MM.1S (cell line): Measurements from ENCODE around the gene MAGEL2.
"Not testable (repeated sequence)": the region's sequence is repeated elsewhere in the genome, so short reads cannot be mapped to it uniquely, and the experiment has no call there.

Source experiments
- CTCF ChIP-seq: fragments of 300-600 bp; sonication (generic); IDR thresholded peaks from 2 replicates; pipeline ENCODE4 v1.5.1; 2016; ENCODE audit warnings: antibody characterized with exemption, low read length, mixed read lengths
- EZH2 ChIP-seq: fragments of 300-600 bp; sonication (generic); optimal IDR thresholded peaks from 2 replicates; pipeline ENCODE3; 2017; ENCODE audit warnings: low read depth, mild to moderate bottlenecking, antibody characterized with exemption, low read length, mixed read lengths

GRCh38 chr15:23597278-23597677, 50.4 kb downstream of the MAGEL2 start:
- TF ChIP-seq CTCF, EZH2: not testable (repeated sequence)
